HepG2 (cell line): ENCODE data around the gene UTRN. TPM values are rescaled to one million over a fixed set of nuclear protein-coding genes. Genes with fewer than 3 reads are reported as not detected.

Experiments
- HNRNPH1 ChIP-seq: fragments of 200-400 bp; formaldehyde crosslinking; optimal IDR thresholded peaks from 2 replicates; pipeline ENCODE3; 2017; ENCODE audit warnings: mild to moderate bottlenecking, low read depth, low read length
- RBM39 ChIP-seq: fragments of 200-400 bp; formaldehyde crosslinking; IDR thresholded peaks from one replicate; pipeline ENCODE4 v1.6.1; 2018; ENCODE audit warnings: antibody characterized with exemption, mild to moderate bottlenecking, low read depth, low read length; ENCODE audit not compliant: poor library complexity, severe bottlenecking
- TAF1 ChIP-seq: sonication (generic); formaldehyde crosslinking; IDR thresholded peaks from 2 replicates; pipeline ENCODE4 v1.4.0; 2020; ENCODE audit warnings: missing genetic modification reagents
- TBX2 ChIP-seq: sonication (generic); formaldehyde crosslinking; IDR thresholded peaks from 2 replicates; pipeline ENCODE4 v1.5.0; 2020; ENCODE audit warnings: missing genetic modification reagents, mild to moderate bottlenecking, borderline replicate concordance
- TMF1 ChIP-seq: sonication (generic); formaldehyde crosslinking; IDR thresholded peaks from 2 replicates; pipeline ENCODE4 v1.8.1; 2022; ENCODE audit warnings: low read depth, missing genetic modification reagents
- ZNF709 ChIP-seq: sonication (generic); formaldehyde crosslinking; IDR thresholded peaks from 2 replicates; pipeline ENCODE4 v1.5.0; 2020; ENCODE audit warnings: mild to moderate bottlenecking, missing genetic modification reagents
- ZNF713 ChIP-seq: sonication (generic); formaldehyde crosslinking; IDR thresholded peaks from 2 replicates; pipeline ENCODE4 v1.4.0; 2020; ENCODE audit warnings: mild to moderate bottlenecking, missing genetic modification reagents
- ZNF746 ChIP-seq: sonication (generic); formaldehyde crosslinking; IDR thresholded peaks from 2 replicates; pipeline ENCODE4 v1.8.0; 2022; ENCODE audit warnings: mild to moderate bottlenecking, missing genetic modification reagents
- ZSCAN31 ChIP-seq: sonication (generic); formaldehyde crosslinking; IDR thresholded peaks from 2 replicates; pipeline ENCODE4 v1.5.0; 2020; ENCODE audit warnings: low read depth, mild to moderate bottlenecking, missing genetic modification reagents
- polyA plus RNA-seq, 8 experiments: library from polyadenylated mRNA; depleted of rRNA in 3 of 8; stranded (reverse) in 7 of 8; unstranded in 1 of 8; fragments of >200 nt; fragmentation: Illumina TruSeq in 4 of 8; extraction: Trizol in 4 of 8; gene quantifications; 2 replicates each; pipeline versions ENCODE4 v1.2.1 to v1.2.3, GENCODE V29; 2011 to 2016; ENCODE audit warnings: low read depth in 4 of 8, missing spikeins in 1 of 8, mixed read lengths in 1 of 8; ENCODE audit not compliant: insufficient read depth in 1 of 8
- total RNA-seq, 5 experiments: library from RNA; depleted of rRNA; stranded (reverse); fragments of >200 nt; fragmentation: Illumina TruSeq; extraction: Trizol; gene quantifications; 2 replicates each; pipeline ENCODE4 v1.2.3, GENCODE V29; 2016; ENCODE audit warnings: low read depth in 1 of 5
- TF ChIP-seq, protein P1 (sequence below): sonication (generic); formaldehyde crosslinking; IDR thresholded peaks from 2 replicates; pipeline ENCODE4; 2020; ENCODE audit warnings: missing genetic modification reagents, mild to moderate bottlenecking, borderline replicate concordance
- TF ChIP-seq, protein P2 (sequence below), 2 experiments: sonication (generic) in 1 of 2; formaldehyde crosslinking in 1 of 2; IDR thresholded peaks; 2 replicates each; pipeline versions ENCODE4 v1.4.0 to v1.6.1; 2018 to 2020; ENCODE audit warnings: missing genetic modification reagents in 2 of 2, borderline replicate concordance in 1 of 2, low read depth in 1 of 2, mild to moderate bottlenecking in 1 of 2, missing biosample characterization in 1 of 2
- TF ChIP-seq, protein P3 (sequence below): fragments of 450-650 bp; IDR thresholded peaks from 2 replicates; pipeline ENCODE4 v1.6.1; 2017; ENCODE audit warnings: mild to moderate bottlenecking
- TF ChIP-seq, protein P4 (sequence below): sonication (generic); formaldehyde crosslinking; IDR thresholded peaks from 2 replicates; pipeline ENCODE4 v1.5.0; 2020; ENCODE audit warnings: mild to moderate bottlenecking, missing genetic modification reagents
- TF ChIP-seq, protein P5 (sequence below): sonication (generic); formaldehyde crosslinking; IDR thresholded peaks from 2 replicates; pipeline ENCODE4 v1.8.0; 2022; ENCODE audit warnings: missing genetic modification reagents, mild to moderate bottlenecking, inconsistent platforms, borderline replicate concordance

Gene UTRN
- total and polyA plus RNA-seq, 2 of the 13 experiments (the other 11 are each of a cell fraction or from before 2014, with no cell fraction given) = 102 to 116 TPM

DNA sequence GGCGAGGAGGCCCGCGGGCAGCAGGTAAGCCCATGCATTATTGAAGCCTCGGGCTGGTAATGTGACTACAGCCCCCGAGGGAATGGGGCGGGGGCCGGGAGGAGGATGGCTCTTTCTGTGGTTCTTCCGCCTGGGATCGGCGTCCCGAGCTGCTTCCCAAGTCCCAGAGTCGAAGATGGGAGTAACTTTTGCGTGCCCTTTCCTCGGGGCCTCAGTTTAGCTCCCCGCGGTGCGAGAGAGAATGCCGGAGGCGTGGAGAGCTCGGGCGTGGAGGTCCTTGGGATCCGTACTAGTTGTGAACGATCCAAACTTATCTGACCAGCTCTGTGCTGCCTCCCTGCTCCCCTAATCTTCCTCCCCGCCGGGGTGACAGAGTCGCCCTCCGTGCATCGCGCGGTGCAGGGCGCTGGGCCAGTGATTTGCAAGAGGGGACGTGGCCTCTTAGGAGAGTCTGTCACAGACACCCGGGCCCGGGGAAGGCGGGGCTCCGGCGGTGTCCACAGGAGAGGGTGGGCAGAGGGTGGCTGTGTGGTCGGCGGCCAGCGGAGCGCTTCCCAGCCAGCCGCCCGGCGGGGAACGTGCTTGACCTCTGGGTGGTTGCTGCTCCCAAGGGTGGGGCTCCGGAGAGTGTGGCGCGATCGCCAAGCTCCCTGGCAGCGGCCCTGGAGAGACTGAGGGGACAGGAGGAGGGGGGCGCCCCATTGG lies 815 bp downstream of the UTRN start (continued):
- TF ChIP-seq, protein P1, sequence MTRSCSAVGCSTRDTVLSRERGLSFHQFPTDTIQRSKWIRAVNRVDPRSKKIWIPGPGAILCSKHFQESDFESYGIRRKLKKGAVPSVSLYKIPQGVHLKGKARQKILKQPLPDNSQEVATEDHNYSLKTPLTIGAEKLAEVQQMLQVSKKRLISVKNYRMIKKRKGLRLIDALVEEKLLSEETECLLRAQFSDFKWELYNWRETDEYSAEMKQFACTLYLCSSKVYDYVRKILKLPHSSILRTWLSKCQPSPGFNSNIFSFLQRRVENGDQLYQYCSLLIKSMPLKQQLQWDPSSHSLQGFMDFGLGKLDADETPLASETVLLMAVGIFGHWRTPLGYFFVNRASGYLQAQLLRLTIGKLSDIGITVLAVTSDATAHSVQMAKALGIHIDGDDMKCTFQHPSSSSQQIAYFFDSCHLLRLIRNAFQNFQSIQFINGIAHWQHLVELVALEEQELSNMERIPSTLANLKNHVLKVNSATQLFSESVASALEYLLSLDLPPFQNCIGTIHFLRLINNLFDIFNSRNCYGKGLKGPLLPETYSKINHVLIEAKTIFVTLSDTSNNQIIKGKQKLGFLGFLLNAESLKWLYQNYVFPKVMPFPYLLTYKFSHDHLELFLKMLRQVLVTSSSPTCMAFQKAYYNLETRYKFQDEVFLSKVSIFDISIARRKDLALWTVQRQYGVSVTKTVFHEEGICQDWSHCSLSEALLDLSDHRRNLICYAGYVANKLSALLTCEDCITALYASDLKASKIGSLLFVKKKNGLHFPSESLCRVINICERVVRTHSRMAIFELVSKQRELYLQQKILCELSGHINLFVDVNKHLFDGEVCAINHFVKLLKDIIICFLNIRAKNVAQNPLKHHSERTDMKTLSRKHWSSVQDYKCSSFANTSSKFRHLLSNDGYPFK (CRISPR knock-in tag) = peak; percentile 40
- TF ChIP-seq HNRNPH1 = peak; percentile 27
- peak; percentile 64; the same call in 1 of the 2 replicates for TF ChIP-seq ZNF746 (CRISPR knock-in tag)
- TF ChIP-seq, protein P2, sequence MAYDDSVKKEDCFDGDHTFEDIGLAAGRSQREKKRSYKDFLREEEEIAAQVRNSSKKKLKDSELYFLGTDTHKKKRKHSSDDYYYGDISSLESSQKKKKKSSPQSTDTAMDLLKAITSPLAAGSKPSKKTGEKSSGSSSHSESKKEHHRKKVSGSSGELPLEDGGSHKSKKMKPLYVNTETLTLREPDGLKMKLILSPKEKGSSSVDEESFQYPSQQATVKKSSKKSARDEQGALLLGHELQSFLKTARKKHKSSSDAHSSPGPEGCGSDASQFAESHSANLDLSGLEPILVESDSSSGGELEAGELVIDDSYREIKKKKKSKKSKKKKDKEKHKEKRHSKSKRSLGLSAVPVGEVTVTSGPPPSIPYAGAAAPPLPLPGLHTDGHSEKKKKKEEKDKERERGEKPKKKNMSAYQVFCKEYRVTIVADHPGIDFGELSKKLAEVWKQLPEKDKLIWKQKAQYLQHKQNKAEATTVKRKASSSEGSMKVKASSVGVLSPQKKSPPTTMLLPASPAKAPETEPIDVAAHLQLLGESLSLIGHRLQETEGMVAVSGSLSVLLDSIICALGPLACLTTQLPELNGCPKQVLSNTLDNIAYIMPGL (CRISPR knock-in tag; IDR thresholded peaks at IDR 0.05; ENCODE audit: borderline replicate concordance in 1 of 2, low read depth in 1 of 2) = peak; percentile 63 to 87
- peak; percentile 56; the same call in 1 of the 2 replicates for TF ChIP-seq ZNF713 (CRISPR knock-in tag)
- TF ChIP-seq, protein P3, sequence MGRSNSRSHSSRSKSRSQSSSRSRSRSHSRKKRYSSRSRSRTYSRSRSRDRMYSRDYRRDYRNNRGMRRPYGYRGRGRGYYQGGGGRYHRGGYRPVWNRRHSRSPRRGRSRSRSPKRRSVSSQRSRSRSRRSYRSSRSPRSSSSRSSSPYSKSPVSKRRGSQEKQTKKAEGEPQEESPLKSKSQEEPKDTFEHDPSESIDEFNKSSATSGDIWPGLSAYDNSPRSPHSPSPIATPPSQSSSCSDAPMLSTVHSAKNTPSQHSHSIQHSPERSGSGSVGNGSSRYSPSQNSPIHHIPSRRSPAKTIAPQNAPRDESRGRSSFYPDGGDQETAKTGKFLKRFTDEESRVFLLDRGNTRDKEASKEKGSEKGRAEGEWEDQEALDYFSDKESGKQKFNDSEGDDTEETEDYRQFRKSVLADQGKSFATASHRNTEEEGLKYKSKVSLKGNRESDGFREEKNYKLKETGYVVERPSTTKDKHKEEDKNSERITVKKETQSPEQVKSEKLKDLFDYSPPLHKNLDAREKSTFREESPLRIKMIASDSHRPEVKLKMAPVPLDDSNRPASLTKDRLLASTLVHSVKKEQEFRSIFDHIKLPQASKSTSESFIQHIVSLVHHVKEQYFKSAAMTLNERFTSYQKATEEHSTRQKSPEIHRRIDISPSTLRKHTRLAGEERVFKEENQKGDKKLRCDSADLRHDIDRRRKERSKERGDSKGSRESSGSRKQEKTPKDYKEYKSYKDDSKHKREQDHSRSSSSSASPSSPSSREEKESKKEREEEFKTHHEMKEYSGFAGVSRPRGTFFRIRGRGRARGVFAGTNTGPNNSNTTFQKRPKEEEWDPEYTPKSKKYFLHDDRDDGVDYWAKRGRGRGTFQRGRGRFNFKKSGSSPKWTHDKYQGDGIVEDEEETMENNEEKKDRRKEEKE = no peak
- TF ChIP-seq, protein P4, sequence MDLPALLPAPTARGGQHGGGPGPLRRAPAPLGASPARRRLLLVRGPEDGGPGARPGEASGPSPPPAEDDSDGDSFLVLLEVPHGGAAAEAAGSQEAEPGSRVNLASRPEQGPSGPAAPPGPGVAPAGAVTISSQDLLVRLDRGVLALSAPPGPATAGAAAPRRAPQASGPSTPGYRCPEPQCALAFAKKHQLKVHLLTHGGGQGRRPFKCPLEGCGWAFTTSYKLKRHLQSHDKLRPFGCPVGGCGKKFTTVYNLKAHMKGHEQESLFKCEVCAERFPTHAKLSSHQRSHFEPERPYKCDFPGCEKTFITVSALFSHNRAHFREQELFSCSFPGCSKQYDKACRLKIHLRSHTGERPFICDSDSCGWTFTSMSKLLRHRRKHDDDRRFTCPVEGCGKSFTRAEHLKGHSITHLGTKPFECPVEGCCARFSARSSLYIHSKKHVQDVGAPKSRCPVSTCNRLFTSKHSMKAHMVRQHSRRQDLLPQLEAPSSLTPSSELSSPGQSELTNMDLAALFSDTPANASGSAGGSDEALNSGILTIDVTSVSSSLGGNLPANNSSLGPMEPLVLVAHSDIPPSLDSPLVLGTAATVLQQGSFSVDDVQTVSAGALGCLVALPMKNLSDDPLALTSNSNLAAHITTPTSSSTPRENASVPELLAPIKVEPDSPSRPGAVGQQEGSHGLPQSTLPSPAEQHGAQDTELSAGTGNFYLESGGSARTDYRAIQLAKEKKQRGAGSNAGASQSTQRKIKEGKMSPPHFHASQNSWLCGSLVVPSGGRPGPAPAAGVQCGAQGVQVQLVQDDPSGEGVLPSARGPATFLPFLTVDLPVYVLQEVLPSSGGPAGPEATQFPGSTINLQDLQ (CRISPR knock-in tag) = peak; percentile 96; the same call in 1 of the 2 replicates
- peak; percentile 48; the same call in 1 of the 2 replicates for TF ChIP-seq ZSCAN31 (CRISPR knock-in tag)
- TF ChIP-seq TBX2 (CRISPR knock-in tag) = peak; percentile 82
- TF ChIP-seq RBM39 = no peak
- TF ChIP-seq TAF1 (CRISPR knock-in tag) = peak; percentile 82
- TF ChIP-seq, protein P5, sequence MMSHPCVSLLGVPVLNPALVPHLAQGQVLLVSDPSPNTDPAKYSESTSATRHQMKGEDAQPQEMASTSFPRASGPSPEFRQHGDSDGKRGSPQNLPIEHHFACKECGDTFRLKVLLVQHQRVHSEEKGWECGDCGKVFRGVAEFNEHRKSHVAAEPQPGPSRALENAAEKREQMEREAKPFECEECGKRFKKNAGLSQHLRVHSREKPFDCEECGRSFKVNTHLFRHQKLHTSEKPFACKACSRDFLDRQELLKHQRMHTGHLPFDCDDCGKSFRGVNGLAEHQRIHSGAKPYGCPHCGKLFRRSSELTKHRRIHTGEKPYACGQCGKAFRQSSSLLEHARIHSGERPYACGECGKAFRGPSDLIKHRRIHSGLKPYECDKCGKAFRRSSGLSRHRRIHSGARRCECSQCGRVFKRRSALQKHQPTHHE (CRISPR knock-in tag) = peak; percentile 71; the same call in 1 of the 2 replicates
- peak; percentile 53; the same call in 1 of the 2 replicates for TF ChIP-seq ZNF709 (CRISPR knock-in tag)
- TF ChIP-seq TMF1 (CRISPR knock-in tag) = peak; percentile 86
